ENCODE measurements around the gene RASIP1. TPM values are rescaled to one million over a fixed set of nuclear protein-coding genes. Genes with fewer than 3 reads are reported as not detected.
"Not testable (repeated sequence)": the region's sequence is repeated elsewhere in the genome, so short reads cannot be mapped to it uniquely, and the experiment has no call there.

Gene RASIP1
- total RNA-seq, 1 donor from 2014 or later = 0.07 TPM

DNA sequence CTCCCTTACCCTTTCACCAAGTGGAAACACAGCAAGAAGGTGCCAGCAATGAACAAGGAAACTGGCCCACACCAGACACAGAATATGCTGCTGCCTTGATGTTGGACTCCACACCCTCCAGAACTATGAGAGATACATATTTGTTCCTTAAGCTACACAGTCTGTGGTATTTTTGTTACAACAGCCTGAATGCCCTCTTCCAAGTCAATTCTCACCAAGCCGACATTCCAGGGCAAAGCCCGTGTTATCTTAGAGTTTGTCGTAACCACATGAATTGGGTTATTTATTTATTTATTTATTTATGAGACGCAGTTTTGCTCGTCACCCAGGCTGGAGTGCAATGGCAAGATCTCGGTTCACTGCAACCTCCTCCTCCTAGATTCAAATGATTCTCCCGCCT, 29.9 kb upstream of the RASIP1 start:
- H3K36me3 Mint-ChIP-seq (ENCODE audit: low read depth) = no peaks in the 10 kb centered on the region
- ChIA-PET POLR2A (interaction anchor here (0.6 kb wide), 1 partner anchor 54 kb away, joined by 3 read pairs; no protein-coding TSS in a partner anchor), CTCF (no interaction called here)
- H3K27me3 Mint-ChIP-seq = peaks cover 27% of the 10 kb centered on the region
- no peak overlapping the region for H3K4me3 Mint-ChIP-seq
- no peak for ATAC-seq (ENCODE audit: low read depth)
- intact Hi-C loops (cut with micrococcal nuclease) = no loop called here
- no peak for DNase-seq
- no peak overlapping the region for H3K27ac Mint-ChIP-seq
- TF ChIP-seq, protein P1, sequence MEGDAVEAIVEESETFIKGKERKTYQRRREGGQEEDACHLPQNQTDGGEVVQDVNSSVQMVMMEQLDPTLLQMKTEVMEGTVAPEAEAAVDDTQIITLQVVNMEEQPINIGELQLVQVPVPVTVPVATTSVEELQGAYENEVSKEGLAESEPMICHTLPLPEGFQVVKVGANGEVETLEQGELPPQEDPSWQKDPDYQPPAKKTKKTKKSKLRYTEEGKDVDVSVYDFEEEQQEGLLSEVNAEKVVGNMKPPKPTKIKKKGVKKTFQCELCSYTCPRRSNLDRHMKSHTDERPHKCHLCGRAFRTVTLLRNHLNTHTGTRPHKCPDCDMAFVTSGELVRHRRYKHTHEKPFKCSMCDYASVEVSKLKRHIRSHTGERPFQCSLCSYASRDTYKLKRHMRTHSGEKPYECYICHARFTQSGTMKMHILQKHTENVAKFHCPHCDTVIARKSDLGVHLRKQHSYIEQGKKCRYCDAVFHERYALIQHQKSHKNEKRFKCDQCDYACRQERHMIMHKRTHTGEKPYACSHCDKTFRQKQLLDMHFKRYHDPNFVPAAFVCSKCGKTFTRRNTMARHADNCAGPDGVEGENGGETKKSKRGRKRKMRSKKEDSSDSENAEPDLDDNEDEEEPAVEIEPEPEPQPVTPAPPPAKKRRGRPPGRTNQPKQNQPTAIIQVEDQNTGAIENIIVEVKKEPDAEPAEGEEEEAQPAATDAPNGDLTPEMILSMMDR (IDR thresholded peaks at IDR 0.05) = no peak
- no peaks in the 10 kb centered on the region for H3K4me1 Mint-ChIP-seq
- H3K9me3 Mint-ChIP-seq = no peaks in the 10 kb centered on the region

DNA sequence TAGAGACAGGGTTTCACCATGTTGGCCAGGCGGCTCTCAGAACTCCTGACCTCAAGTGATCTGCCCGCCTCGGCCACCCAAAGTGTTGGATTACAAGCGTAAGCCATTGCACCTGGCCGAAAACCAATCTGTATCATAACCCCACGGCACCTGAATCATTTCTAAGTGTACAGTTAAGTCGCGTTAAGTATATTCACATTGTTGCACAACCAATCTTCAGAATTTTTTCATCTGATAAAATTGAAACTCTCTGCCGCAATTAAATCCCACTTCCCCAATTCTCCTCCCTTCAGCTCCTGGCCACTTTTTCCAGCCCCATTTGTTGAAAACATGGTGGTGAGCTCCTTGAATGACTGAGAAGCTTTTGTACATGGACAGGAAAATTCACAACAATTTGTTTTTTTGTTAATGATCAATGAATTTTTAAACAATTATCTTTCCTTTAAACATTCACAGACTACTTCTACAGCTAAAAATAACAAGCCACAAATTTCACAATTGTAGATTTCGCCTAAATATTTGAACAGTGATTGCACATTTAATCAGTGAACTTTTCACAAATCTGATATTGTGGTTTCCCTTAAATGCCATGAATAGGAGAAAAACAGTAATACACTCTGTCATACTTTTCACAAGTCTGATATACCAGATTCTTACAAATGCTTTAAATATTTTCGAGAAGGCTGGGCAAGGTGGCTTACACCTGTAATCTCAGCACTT, 28.7 kb upstream of the RASIP1 start:
- Mint-ChIP-seq H3K36me3 (ENCODE audit: low read depth) (no peaks in the 10 kb centered on the region), H3K4me1 (no peaks in the 10 kb centered on the region), H3K27ac (no peak overlapping the region), H3K4me3 (no peak overlapping the region), H3K9me3 (no peaks in the 10 kb centered on the region), H3K27me3 (peaks cover 27% of the 10 kb centered on the region)
- DNase-seq (no peak), ATAC-seq (ENCODE audit: low read depth) (no peak)
- TF ChIP-seq, protein P1 (IDR thresholded peaks at IDR 0.05) = no peak
- CTCF ChIA-PET = no interaction called here
- POLR2A ChIA-PET = interaction anchor here (0.6 kb wide), 1 partner anchor 55 kb away, joined by 3 read pairs; no protein-coding TSS in a partner anchor
- intact Hi-C loops (cut with micrococcal nuclease) = no loop called here

DNA sequence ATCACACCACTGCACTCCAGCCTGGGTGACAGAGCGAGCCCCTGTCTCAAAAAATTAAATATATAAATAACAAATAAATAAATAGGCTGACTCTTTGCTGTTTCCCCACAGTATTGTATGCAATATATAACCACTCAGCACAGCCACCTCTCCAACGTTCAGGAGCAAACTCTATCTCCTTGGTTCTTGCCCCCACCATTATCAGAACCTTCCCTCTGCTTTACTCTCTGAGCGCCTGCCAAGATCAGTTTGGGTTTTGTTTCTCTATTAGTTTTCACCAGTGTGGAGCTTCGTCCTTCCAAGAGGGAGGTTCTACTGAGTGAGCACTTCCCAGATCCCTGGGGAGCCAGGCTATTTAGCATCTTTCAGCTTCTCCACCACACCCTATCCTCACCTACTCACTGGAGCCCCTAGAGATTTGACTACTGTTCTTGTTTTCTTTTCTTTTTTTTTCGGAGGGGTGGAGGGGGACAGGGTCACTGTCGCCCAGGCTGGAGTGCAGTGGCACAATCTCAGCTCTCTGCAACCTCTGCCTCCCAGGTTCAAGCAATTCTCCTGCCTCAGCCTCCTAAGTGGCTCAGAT, 27.9 kb upstream of the RASIP1 start:
- POLR2A ChIA-PET; H3K4me1 Mint-ChIP-seq; ATAC-seq (ENCODE audit: low read depth); DNase-seq; intact Hi-C loops (cut with micrococcal nuclease); H3K36me3 Mint-ChIP-seq (ENCODE audit: low read depth); CTCF ChIA-PET; H3K4me3 Mint-ChIP-seq; H3K27ac Mint-ChIP-seq; H3K9me3 Mint-ChIP-seq: not testable (repeated sequence)
- peaks cover 27% of the 10 kb centered on the region for H3K27me3 Mint-ChIP-seq

DNA sequence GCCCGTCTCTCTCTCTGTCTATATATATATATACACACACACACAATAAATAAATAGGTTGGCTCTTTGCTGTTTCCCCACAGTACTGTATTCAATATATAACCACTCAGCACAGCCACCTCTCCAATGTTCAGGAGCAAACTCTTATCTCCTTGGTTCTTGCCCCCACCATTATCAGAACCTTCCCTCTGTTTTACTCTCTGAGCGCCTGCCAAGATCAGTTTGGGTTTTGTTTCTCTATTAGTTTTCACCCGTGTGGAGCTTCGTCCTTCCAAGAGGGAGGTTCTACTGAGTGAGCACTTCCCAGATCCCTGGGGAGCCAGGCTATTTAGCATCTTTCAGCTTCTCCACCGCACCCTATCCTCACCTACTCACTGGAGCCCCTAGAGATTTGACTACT, 25.4 kb upstream of the RASIP1 start:
- H3K9me3 Mint-ChIP-seq; POLR2A ChIA-PET; ATAC-seq (ENCODE audit: low read depth); H3K27ac Mint-ChIP-seq; H3K4me1 Mint-ChIP-seq; H3K36me3 Mint-ChIP-seq (ENCODE audit: low read depth); intact Hi-C loops (cut with micrococcal nuclease); CTCF ChIA-PET; H3K4me3 Mint-ChIP-seq; DNase-seq: not testable (repeated sequence)
- peaks cover 30% of the 10 kb centered on the region for H3K27me3 Mint-ChIP-seq

DNA sequence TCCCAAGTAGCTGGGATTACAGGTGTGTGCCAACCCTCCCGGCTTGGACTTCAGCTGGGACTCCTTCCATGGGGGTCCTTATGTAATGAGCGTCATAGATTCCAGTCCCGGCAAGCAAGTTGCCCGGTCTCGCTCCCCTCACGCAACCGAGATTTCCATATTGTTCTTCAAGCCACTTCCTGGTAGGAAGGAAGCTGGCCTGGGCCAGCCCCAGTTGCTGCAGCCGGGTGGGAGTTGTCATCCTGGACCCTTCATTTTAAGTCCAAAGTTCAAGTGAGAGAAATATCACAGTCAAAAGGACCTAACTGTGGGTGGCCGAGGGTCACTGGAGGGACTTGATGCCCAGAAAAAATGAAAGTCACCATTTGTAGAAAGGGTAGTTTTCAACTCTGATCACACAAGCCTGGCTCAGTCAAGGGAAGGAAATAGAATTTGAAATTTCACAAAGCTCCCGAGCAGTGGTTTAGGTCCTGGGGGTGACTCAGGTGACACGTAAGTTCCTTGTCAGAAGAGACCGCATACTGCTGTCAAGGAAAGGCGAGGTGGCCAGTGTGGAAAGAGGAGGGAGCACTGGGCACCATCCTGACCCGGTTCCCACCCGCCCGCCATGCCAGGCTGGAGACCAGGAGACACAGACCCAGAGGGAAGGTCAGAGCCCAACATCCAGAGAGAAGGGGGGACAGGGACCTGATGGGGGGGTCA, 20.2 kb upstream of the RASIP1 start:
- intact Hi-C loops (cut with micrococcal nuclease) = no loop called here
- no peak for ATAC-seq (ENCODE audit: low read depth)
- H3K4me3 Mint-ChIP-seq = no peak overlapping the region
- peaks cover 18% of the 10 kb centered on the region for H3K27me3 Mint-ChIP-seq
- TF ChIP-seq, protein P1 (IDR thresholded peaks at IDR 0.05) = no peak
- no peak overlapping the region for H3K27ac Mint-ChIP-seq
- H3K36me3 Mint-ChIP-seq (ENCODE audit: low read depth) = no peaks in the 10 kb centered on the region
- ChIA-PET CTCF (no interaction called here), POLR2A (interaction anchor here (0.6 kb wide), 1 partner anchor 60 kb away, joined by 4 read pairs; no protein-coding TSS in a partner anchor)
- no peaks in the 10 kb centered on the region for H3K9me3 Mint-ChIP-seq
- peaks cover 3% of the 10 kb centered on the region for H3K4me1 Mint-ChIP-seq
- no peak for DNase-seq

DNA sequence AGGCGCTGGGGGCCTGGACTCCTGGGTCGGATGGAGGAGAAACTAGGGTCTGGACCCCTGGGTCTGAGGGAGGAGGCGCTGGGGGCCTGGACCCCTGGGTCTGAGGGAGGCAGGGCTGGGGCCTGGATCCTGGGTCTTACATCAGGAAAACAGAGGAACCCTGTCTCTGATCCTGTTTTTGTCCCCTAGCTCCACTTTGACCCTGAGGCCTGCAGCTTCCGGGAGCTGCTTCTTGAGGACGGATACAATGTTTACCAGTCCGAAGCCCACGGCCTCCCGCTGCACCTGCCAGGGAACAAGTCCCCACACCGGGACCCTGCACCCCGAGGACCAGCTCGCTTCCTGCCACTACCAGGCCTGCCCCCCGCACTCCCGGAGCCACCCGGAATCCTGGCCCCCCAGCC, 17.3 kb upstream of the RASIP1 start:
- TF ChIP-seq, protein P1 (IDR thresholded peaks at IDR 0.05) = no peak
- peaks cover 9% of the 10 kb centered on the region for H3K4me1 Mint-ChIP-seq
- no peaks in the 10 kb centered on the region for H3K36me3 Mint-ChIP-seq (ENCODE audit: low read depth)
- no peaks in the 10 kb centered on the region for H3K9me3 Mint-ChIP-seq
- peaks cover 37% of the 10 kb centered on the region for H3K27me3 Mint-ChIP-seq
- H3K27ac Mint-ChIP-seq = no peak overlapping the region
- ChIA-PET POLR2A (no interaction called here), CTCF (no interaction called here)
- intact Hi-C loops (cut with micrococcal nuclease) = no loop called here
- DNase-seq (no peak), ATAC-seq (ENCODE audit: low read depth) (no peak)
- H3K4me3 Mint-ChIP-seq = no peak overlapping the region

Data from activated B cell treated with CpG ODN at 0.5 μM for 24 hours (primary cell).